Measurements from ENCODE around the gene TSHR. TPM values are rescaled to one million over a fixed set of nuclear protein-coding genes. Genes with fewer than 3 reads are reported as not detected.

The TSHR gene
- total and polyA plus RNA-seq, 11 donors, result not detected

GRCh38 chr14:81127785-81128184 lies 172.4 kb downstream of the TSHR start:
- ATAC-seq (no peak), DNase-seq (no peak)
- intact Hi-C loops (cut with DNase I), result no loop called here
- no peak overlapping the region for H3K27ac ChIP-seq
- no peaks in the 10 kb centered on the region for H3K9me3 ChIP-seq
- WGBS, 4 donors, result 62 to 68% (median 66%) methylated on average over 5 of the region's 5 CpGs
- no peaks in the 10 kb centered on the region for H3K27me3 ChIP-seq
- TF ChIP-seq CTCF (IDR thresholded peaks at IDR 0.05) (no peak), POLR2A (IDR thresholded peaks at IDR 0.05) (no peak)
- H3K36me3 ChIP-seq, result no peaks in the 10 kb centered on the region
- H3K4me3 ChIP-seq, result no peak overlapping the region
- H3K4me1 ChIP-seq, result peaks cover 0 to 10% (median 0%) of the 10 kb centered on the region in 12 donors

- WGBS, 4 donors, result 88 to 93% (median 90%) methylated on average over 1 of the region's 1 CpG
- ATAC-seq, result no peak
- Histone ChIP-seq H3K27me3 (no peaks in the 10 kb centered on the region), H3K36me3 (no peaks in the 10 kb centered on the region), H3K4me1 (no peaks in the 10 kb centered on the region), H3K4me3 (no peak overlapping the region), H3K27ac (no peak overlapping the region), H3K9me3 (no peaks in the 10 kb centered on the region)
- TF ChIP-seq POLR2A (IDR thresholded peaks at IDR 0.05) (no peak), CTCF (IDR thresholded peaks at IDR 0.05) (no peak)
- intact Hi-C loops (cut with DNase I), result no loop called here
- no peak for DNase-seq
These were observed 173.8 kb downstream of the TSHR start for GRCh38 chr14:81129242-81129641.

GRCh38 chr14:81132468-81132867 lies 177.0 kb downstream of the TSHR start:
- TF ChIP-seq POLR2A (IDR thresholded peaks at IDR 0.05) (no peak), CTCF (IDR thresholded peaks at IDR 0.05) (no peak)
- Histone ChIP-seq H3K27ac (no peak overlapping the region), H3K27me3 (no peaks in the 10 kb centered on the region), H3K4me3 (no peak overlapping the region), H3K4me1 (no peaks in the 10 kb centered on the region), H3K9me3 (peaks cover 0 to 6% (median 0%) of the 10 kb centered on the region in 12 donors), H3K36me3 (no peaks in the 10 kb centered on the region)
- DNase-seq (no peak), ATAC-seq (no peak)
- 49 to 58% (median 54%) methylated on average over 3 of the region's 3 CpGs for WGBS, 4 donors
- intact Hi-C loops (cut with DNase I), result no loop called here

DNA sequence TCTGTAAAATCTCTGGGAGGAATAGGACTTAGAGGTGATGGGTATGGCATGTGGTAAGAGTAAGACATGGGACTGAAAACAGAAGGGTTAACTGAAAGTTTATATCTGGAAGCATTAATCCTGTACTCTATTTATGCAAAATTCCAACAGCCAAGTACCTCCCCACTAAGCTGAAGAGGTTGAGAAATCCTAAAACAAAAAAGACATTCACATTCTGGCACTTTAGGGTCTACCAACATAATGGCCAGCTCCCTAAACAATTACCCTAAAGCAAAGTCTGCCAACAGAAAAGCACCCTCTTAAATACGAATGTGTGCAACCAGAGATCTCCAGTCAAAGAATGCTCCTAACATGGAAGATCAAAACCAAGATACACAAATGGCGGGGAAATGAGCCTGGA lies 178.0 kb downstream of the TSHR start:
- Histone ChIP-seq H3K36me3 (no peaks in the 10 kb centered on the region), H3K9me3 (peaks cover 0 to 6% (median 0%) of the 10 kb centered on the region in 12 donors), H3K4me1 (no peaks in the 10 kb centered on the region), H3K27me3 (no peaks in the 10 kb centered on the region), H3K27ac (no peak overlapping the region), H3K4me3 (no peak overlapping the region)
- DNase-seq, result no peak
- 77 to 89% (median 86%) methylated on average over 2 of the region's 2 CpGs for WGBS, 4 donors
- intact Hi-C loops (cut with DNase I), result no loop called here
- TF ChIP-seq POLR2A (IDR thresholded peaks at IDR 0.05) (no peak), CTCF (IDR thresholded peaks at IDR 0.05) (no peak)
- no peak for ATAC-seq

All from heart left ventricle (tissue), 16 donors.